Esophagus muscularis mucosa (tissue), 4 donors: ENCODE data around the gene NTN1.

Experiments used
- EP300 ChIP-seq: sonication (generic); formaldehyde crosslinking; IDR thresholded peaks from one replicate; pipeline ENCODE4 v1.6.1; 2017; ENCODE audit warnings: antibody characterized with exemption
- POLR2AphosphoS5 ChIP-seq, 2 donors: sonication (generic); formaldehyde crosslinking; IDR thresholded peaks; one replicate each; pipeline ENCODE4 v1.6.1; 2017; ENCODE audit warnings: antibody characterized with exemption in 2 of 2
- TF ChIP-seq, protein P1 (sequence below), 3 experiments: fragments of 200-600 bp in 2 of 3; fragments of 450-650 bp in 1 of 3; sonication (generic) in 2 of 3; IDR thresholded peaks; one replicate each; pipeline ENCODE4 v1.5.1; 2017 to 2019; ENCODE audit warnings: antibody characterized with exemption in 3 of 3, mild to moderate bottlenecking in 2 of 3, moderate library complexity in 1 of 3

DNA sequence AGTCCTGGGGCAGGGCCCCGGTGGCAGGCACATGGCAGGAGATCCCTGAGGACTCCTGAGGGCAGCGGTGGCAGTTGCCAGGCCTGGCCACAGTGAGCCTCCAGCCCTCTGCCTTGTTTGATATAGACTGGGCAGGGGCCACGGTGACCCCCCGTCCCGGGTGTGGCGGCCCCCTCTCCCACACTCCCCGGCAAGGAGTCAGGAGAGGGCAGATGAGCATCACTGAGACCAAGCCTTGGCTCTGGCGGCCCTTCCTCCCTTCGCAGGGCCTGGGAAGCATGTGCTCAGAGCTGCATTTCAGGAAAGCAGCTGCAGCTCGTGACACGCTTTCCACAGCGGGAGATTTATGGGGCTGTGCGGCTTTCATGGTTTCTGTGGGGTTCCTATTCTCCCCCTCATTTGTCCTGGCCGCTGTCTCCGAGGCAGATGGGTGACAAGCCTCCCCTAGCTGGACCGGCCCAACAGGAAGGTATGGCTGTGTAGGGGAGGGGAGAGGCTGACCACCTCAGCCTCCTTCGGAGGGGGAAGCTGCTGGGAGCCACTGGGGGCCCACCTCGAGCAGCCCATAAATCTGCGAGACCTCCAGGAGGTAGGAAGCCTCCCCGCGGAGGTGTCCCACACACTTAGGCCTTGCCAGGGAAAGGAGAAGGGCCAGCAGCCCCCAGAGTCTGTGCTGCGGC is 211.4 kb downstream of the NTN1 start:
- TF ChIP-seq, protein P1, sequence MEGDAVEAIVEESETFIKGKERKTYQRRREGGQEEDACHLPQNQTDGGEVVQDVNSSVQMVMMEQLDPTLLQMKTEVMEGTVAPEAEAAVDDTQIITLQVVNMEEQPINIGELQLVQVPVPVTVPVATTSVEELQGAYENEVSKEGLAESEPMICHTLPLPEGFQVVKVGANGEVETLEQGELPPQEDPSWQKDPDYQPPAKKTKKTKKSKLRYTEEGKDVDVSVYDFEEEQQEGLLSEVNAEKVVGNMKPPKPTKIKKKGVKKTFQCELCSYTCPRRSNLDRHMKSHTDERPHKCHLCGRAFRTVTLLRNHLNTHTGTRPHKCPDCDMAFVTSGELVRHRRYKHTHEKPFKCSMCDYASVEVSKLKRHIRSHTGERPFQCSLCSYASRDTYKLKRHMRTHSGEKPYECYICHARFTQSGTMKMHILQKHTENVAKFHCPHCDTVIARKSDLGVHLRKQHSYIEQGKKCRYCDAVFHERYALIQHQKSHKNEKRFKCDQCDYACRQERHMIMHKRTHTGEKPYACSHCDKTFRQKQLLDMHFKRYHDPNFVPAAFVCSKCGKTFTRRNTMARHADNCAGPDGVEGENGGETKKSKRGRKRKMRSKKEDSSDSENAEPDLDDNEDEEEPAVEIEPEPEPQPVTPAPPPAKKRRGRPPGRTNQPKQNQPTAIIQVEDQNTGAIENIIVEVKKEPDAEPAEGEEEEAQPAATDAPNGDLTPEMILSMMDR (IDR thresholded peaks at IDR 0.05) = no peak
- TF ChIP-seq POLR2AphosphoS5 (IDR thresholded peaks at IDR 0.05) (no peak), EP300 (no peak)
